GM18858 (cell line): ENCODE data around the gene ARL6IP5.

Experiments
- ATAC-seq: cut with Tn5 transposase; IDR thresholded peaks from one replicate; pipeline ENCODE4 v1.9.1; 2021; ENCODE audit not compliant: unreplicated experiment

The ARL6IP5 gene

DNA sequence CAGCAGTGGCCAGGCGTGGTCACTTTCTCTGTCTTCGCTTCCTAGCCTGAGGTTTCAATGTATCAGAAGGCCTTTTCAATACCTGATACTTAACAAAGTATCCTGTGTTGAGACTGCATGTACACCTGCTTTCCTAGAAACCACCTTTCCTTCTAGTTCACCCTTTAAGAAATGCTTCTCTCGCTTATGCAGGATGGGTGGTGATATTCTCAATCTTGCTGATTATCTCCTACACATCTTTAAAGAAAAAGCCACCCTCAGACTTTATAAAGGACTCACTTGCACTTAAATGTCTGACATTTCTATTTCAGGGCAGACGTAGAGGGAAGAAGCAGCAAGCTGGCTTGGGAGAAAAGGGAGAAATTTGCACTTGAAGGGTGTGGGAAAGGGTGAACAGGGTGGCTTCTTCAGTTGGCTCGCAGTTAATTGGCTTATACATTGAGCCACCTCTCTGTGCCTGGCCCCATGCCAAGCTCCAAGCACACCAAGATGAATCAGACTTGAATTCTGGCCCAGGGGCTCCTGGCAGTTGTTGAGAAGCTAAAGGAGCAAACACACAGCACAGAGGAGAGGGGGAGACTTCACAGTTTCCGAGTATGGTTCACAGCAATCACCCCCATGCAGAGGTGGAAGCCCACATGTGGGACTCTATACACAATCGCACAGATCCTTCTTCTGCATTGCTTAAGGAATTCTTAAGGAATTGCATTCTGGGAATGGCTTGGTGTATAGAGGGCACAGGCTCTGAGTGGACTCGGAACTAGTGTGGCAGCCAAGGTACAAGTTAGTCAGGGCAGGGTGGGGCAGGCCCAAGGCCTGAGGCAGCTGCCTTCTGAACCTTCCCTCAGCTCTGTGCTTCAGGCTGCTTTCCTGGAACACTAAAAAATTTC lies 1.3 kb downstream of the ARL6IP5 start:
- no peak for ATAC-seq

DNA sequence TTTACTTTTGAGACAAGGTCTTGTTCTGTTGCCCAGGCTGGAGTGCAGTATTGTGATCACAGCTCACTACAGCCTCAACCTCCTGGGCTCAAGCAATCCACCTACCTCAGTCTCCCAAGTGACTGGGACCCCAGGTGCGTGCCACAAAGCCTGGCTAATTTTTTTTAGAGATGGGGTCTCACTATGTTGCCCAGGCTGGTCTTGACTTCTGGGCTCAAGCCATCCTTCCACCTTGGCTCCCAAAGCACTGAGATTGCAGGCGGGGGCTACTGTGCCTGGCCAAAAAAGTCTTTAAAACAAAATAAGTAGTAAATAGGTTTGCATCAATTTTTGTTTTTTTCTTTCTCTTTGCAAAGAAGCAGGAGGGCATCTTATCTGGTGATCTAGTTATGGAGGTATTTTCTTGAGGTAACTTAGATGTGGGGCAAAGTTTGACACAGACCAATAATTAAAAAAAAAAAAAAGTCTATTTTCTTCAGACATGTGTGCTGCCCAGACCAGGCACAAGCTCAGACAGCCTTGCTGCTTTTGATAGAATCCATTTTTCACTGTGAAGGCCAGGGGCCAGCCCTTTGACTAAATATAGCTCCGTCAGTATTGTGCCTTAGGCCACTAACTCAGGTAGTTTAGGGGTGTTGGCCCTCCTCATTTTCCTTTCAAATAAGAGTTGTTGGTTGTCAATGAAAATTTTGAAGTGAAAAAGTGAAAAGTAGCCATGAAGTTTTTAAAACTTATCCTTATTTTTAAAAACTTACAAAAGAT lies 2.5 kb downstream of the ARL6IP5 start:
- no peak for ATAC-seq

DNA sequence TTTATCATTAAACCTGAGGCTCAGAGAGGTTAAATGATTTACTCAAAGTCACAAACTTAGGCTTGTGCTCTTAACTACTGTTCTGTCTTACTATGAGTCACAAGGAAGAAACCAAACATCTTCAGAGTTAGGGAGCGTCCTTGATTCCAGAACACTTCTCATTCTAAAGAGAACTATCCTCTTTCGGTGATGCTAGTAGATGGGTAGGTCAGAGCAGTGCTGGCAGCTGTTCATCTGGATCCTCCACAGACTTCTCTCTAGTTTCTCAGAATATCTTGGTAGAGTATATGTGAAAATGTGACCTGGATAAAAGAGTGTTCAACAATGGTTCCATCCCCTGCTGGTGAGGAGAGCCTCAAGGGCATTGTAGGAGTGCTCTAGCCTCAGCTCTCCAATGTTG lies 3.3 kb downstream of the ARL6IP5 start:
- peak; percentile 23 for ATAC-seq

DNA sequence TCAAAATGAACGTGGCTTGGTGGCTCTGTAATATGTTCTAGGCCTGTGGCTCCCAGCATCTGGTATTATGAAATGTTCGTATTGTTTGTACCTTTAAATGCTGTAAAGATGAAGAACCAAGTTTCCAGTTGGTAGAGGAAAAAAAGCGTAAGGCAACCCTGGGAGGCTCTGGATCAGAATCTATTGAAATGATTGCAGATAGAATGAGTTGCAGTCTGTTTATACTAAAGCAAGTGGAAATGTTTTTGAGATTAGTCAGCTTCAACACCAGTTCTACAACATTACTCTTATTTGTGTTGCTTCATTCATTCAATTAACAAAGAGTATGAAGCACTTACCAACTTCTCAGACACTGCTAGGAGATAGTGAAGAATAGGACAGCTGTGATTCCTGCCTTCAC lies 5.3 kb downstream of the ARL6IP5 start:
- ATAC-seq, result no peak

DNA sequence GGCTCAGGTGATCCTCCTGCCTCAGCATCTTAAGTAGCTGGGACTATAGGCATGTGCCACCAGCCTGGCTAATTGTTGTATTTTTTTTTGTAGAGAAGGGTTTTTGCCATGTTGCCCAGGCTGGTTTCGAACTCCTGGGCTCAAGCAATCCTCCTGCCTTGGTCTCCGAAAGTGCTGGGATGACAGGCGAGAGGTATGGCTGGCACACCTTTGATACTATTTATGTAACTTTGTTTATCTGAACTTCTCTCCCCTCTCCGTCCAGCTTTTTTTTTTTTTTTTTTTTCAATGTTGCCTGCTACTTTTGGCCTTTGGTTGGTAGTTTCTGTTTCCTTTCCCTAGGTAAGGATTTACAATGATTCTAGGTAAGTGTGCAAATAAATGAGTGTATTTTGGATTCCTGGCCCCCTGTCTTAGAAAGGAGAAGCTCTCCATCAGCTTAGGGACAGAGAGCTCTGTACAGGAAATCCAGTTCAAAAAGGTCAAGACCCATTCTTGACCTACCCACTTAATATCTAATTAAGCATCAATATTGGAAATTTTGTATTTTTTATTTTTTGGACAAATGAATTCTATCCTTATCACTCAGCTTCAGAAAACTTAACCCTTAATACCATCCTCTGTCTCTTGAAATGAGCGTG lies 6.8 kb downstream of the ARL6IP5 start:
- ATAC-seq, result no peak

DNA sequence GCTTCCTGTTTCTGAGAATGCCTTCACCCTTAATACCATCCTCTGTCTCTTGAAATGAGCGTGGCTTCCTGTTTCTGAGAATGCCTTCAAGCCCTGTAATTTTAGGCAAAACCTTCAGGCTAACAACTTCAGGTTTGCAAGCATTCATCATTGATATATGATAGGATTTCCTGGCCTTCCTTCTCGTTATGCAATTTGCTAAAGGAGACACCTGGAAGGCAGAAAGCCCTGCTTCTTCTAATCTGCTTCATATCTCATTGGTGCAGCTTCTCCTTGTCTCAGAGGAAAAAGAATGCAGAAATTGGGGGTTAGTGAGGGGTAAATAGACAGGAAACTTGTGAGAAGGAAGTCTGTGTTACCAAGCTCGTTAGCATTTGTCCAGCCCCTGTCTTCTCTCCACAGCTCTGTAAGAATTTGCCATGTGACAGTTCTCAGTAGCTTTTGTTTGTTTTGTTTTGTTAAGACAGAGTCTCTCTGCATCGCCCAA lies 7.3 kb downstream of the ARL6IP5 start:
- ATAC-seq, result peak; percentile 77

DNA sequence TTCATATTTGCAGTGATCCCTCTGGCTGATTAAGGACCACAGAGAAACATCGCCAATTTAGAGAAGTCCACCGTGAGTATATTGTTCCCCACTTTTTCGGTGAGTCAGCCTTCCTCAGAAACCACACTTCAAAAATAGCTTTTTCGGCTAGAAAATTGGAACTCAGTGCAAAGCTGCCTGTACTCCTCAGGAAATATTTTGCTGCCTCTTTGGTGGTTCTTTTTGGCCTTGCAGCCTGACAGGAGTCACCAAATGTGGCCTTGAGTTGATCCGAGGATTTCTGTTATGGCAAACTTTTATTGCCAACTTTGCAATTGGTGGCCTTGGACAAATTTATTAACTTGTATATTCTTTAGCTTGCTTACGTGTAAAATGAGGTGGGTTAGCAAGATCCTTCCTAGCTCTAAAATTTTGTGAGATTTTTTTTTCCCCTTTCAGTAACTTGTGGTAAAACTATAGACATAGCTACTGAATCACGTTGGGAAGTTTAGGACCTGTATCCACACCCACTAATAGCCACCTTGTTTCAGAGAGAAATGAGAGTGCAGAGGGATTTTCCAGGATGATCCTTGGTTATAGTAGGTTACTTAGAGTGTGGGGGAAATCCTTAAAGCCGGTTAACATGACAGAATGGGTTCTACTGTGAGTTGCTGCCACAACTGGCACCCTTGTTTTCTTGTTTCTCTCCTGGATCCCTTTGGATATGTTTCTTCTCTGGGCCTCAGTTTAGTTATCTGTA lies 9.9 kb downstream of the ARL6IP5 start:
- ATAC-seq, result no peak

DNA sequence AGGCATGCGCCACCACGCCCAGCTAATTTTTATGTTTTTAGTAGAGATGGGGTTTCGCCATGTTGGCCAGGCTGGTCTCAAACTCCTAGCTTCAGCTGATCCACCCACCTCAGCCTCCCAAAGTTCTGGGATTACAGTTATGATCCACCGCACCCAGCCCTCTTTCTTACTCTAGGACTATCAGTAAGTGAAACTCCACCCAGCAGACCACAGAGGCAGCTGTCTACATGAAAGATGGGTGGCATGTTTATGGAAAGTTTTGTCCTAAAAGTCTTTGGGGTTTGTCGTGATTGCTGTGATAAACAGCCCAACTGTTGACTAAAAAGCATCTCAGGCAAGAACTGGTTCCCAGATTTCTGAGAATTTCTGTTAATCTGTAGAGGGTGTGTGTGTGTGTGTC lies 10.9 kb downstream of the ARL6IP5 start:
- ATAC-seq, result no peak

DNA sequence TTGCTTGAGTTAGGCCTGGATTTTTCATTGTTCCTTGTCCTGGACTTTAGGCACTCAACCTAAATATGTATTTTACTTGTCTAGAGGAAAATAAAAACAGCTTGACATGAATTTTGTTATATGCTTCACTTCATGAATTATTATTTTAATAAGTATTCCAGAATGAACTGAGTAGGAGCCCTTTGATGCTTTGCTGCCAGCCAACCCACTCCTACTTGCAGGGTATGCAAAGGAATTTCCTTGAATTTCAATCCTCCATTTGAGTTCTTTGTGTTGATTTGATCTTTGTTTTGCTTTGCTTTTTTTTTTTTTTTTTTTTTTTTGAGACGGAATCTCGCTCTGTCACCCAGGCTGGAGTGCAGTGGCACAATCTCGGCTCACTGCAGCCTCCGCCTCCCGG lies 11.6 kb downstream of the ARL6IP5 start:
- no peak for ATAC-seq

DNA sequence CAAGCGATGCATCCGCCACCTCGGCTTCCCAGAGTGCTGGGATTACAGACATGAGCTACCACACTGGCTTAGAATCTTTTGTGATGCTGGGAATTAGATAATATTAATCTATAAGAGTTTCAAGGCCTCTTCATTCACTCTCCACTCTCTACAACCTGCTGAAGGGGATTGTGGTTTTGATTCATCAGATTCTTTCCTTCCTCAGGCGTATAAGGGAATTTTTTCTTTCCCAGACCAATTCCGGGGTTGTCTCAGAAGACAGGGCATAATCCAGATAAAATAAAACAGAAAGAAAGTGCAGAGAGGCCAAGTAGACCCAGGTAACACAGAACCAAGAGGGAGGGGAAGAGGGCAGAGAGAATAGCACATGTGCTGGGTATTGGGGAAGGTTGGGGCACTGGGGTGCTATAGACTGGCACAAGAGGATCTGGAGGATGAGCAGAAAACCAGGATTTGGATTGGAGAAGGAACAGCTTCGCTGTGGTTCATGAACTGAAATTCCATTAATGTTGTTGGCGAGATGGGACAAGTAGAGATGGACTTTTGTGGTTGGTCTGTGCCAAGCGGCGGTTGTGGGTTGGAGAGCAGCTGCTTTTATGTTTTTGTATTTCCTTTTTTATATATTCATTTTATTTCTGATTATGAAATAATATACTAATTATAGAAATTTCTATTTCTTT lies 12.8 kb downstream of the ARL6IP5 start:
- ATAC-seq, result no peak

DNA sequence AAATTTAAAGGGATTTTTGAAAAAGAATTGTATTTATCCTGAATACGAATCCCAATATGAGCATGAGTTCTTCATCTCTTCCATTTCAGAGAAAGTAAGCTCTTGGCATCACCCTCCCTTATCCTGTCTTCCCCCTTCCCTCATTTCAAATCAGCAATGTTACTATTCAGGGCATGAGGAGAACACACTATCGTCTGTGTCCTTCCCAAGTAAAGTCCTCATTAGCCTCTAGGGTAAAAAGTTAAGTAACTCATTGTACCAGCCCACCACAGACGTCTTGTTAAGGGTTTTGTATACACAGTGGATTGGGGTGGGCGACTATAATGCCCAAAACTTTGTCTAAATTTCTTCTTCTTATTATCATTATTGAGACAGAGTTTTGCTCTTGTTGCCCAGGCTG lies 14.8 kb downstream of the ARL6IP5 start:
- no peak for ATAC-seq

DNA sequence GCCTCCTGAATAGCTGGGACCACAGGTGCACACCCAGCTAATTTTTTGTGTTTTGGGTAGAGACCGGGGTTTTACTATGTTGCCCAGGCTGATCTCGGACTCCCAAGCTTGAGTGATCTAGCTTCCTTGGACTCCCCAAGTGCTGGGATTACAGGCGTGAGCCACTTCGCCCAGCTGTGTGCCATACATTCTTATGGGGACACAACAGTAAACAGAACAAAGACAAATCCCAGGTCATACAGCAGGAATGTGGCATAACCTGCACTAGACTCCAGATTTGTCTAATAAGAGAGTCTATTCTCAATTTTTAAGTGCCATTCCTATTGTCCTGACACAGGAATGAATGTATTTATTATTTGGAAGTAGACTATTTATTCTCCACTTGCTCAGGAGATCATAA lies 17.6 kb downstream of the ARL6IP5 start:
- ATAC-seq, result no peak

DNA sequence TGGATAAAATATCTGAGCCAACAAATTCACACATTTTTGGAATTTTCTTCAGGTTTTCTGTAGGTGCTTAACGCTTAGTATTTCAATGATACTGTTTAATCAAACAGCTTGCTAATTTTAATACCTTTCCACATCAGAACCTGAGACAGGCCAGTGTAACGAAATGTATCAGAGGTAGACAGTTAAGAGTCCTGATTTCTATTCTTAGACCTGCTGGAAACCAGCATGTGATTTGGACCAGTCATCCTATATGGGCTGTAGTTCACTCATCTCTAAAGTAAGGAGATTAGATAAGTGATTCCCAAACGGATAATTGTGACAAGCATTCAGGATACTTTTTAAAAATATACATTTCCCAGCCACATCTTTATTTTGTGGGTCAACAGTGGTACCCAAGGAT lies 18.4 kb downstream of the ARL6IP5 start:
- ATAC-seq, result no peak

DNA sequence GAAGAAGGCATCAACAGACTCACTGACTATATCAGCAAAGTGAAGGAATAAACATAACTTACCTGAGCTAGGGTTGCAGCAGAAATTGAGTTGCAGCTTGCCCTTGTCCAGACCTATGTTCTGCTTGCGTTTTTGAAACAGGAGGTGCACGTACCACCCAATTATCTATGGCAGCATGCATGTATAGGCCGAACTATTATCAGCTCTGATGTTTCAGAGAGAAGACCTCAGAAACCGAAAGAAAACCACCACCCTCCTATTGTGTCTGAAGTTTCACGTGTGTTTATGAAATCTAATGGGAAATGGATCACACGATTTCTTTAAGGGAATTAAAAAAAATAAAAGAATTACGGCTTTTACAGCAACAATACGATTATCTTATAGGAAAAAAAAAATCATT lies 19.8 kb downstream of the ARL6IP5 start:
- no peak for ATAC-seq

DNA sequence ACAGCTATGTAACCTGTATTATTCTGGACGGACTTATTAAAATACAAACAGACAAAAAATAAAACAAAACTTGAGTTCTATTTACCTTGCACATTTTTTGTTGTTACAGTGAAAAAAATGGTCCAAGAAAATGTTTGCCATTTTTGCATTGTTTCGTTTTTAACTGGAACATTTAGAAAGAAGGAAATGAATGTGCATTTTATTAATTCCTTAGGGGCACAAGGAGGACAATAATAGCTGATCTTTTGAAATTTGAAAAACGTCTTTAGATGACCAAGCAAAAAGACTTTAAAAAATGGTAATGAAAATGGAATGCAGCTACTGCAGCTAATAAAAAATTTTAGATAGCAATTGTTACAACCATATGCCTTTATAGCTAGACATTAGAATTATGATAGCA lies 20.6 kb downstream of the ARL6IP5 start:
- ATAC-seq, result no peak

DNA sequence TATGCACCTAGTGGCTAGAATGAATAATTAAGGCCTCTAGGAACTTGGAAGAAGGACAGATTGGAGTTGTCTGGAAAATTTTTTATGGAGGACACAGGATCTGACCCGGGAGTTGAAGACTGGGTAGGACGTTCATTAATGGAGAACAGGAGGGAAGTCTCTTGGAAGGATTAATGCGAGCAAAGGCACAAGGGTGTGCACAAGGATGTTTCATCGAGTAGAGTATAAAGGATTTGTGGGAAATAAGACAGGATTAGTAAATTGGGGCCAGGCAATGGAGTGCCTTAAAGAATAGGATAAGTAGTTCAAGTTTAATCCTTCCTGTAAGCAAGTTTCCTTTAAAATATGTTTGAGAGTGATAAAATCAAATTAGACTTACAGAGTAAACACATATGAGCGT lies 23.1 kb downstream of the ARL6IP5 start:
- ATAC-seq, result no peak

DNA sequence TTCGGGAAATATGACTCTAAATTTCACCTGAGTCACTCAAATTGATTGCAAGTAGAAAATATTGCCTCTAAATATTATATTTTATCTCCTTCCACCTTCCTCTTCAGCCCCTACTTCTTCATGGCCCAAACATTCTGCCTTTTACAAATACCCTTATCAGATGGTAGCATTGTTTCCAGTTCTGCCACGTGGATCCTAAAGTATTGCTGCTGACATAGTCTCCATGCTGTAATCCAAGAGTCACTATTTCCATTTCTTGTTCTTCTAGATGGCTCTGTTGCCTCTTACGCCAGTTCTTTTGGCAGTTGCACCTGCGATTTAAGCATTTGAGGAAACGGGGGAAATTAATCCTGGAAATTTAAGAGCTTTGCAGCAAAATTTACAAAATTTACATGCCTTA lies 24.1 kb downstream of the ARL6IP5 start:
- no peak for ATAC-seq

DNA sequence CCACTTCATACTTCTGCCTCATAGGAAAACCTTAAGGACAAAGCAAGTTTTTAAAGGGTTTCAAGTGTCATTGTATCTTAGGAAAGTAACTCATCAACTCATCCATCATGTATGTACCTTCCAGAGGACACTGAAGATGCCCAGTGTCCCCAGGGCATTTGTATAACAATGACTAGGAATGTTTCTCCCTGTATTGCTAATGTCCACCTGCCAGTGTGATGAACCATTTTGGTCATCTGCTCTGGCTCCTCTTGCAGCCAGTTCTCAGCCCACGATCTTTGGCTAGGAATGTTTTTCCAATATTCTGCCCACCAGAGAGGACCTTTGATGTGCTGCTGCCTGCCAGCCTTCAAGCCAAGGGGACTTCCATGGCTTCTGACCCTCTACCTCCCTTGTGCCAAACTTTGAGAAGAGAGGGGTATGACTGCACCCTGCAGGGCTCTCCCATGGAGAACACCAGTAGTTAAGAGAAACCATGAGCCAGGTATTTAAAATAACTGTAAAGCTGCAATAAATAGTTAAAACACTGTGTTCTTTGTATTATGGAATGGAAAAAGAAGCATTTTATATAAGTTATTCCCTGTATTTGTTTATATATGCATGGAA lies 26.3 kb downstream of the ARL6IP5 start:
- no peak for ATAC-seq

DNA sequence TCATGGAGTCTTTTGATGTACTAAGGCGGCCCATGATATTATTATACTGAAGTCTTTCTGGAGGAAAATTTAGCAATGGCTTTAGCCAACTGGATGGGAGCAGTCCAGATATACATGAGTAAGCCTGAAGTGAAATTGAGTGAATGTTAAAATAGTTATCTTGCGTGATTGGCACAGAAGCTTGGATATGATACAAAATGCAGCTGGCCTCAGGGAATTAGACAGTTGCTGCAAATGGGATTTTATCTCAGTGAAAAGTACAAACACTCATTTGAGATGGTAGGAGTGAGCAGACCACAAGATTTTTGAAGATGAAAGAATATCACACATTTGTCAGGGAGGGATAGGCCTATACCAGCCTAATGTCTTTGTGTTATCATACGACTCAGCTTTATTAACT lies 28.8 kb downstream of the ARL6IP5 start:
- no peak for ATAC-seq

DNA sequence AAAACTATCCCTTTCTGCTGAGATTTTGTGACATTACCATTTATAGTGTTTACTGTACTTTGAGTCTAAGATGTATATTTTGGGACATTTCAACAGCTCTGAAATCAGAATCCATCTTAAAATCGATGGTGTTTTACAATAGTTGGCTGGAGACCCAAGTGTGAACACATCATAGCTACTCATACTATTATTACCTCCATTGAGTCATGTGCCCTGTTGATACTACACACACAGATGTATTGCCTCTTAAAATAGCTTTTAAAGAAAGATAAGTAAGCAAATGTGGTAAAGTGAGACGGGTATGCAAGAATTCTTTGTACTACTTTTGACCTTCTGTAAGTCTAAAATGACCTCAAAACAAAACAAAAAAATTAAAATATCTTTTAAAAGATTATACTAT lies 31.0 kb downstream of the ARL6IP5 start:
- no peak for ATAC-seq
